Peyer's patch (tissue), 4 donors: ENCODE data around the gene NFS1. TPM values are rescaled to one million over a fixed set of nuclear protein-coding genes. Genes with fewer than 3 reads are reported as not detected.

Experiments used
- DNase-seq, 3 donors: peaks; one replicate each; pipeline ENCODE4 v3.0.0-alpha.2; 2017 to 2019
- H3K27ac ChIP-seq, 4 donors: fragments of 200-600 bp; sonication (generic); one replicate each; pipeline ENCODE4 v1.5.1; 2016 to 2019
- H3K27me3 ChIP-seq, 2 donors: fragments of 200-600 bp; sonication (generic); one replicate each; pipeline ENCODE4 v1.5.1; 2019
- H3K36me3 ChIP-seq, 3 donors: fragments of 200-600 bp; sonication (generic); one replicate each; pipeline ENCODE4 v1.5.1; 2016 to 2019
- H3K4me1 ChIP-seq, 4 donors: fragments of 200-600 bp; sonication (generic); one replicate each; pipeline ENCODE4 v1.5.1; 2016 to 2019
- H3K4me3 ChIP-seq, 4 donors: fragments of 200-600 bp; sonication (generic); 1 replicate in 3 of 4; 2 replicates in 1 of 4; pipeline ENCODE4 v1.5.1; 2016 to 2019; ENCODE audit warnings: mild to moderate bottlenecking in 1 of 4
- H3K9me3 ChIP-seq, 4 donors: fragments of 200-600 bp; sonication (generic); one replicate each; pipeline ENCODE4 v1.5.1; 2016 to 2019; ENCODE audit warnings: mild to moderate bottlenecking in 1 of 4
- CTCF ChIP-seq, 6 experiments: fragments of 450-650 bp in 4 of 6; fragments of 200-600 bp in 2 of 6; sonication (generic) in 1 of 6; IDR thresholded peaks; one replicate each; pipeline ENCODE4 v1.5.1; 2017 to 2019; ENCODE audit warnings: antibody characterized with exemption in 6 of 6, mild to moderate bottlenecking in 3 of 6, moderate library complexity in 1 of 6
- POLR2A ChIP-seq, 2 donors: fragments of 450-650 bp; IDR thresholded peaks; one replicate each; pipeline ENCODE4 v1.5.1; 2017; ENCODE audit warnings: antibody characterized with exemption in 2 of 2, mild to moderate bottlenecking in 2 of 2, moderate library complexity in 2 of 2
- total RNA-seq, 4 donors: library from RNA; depleted of rRNA; stranded (reverse); fragments of >200 nt; gene quantifications; one replicate each; pipeline ENCODE4 v1.1.0, GENCODE V29; 2016

NFS1 gene
- total RNA-seq, 4 donors from 2014 or later = 29.2 to 62.2 (median 41.4) TPM

GRCh38 chr20:35625584-35626385 lies 73.4 kb downstream of the NFS1 start:
- no peak overlapping the region for H3K27ac ChIP-seq
- no peak for TF ChIP-seq POLR2A (IDR thresholded peaks at IDR 0.05)
- TF ChIP-seq CTCF (IDR thresholded peaks at IDR 0.05) = no peak
- no peak overlapping the region for H3K4me3 ChIP-seq
- no peaks in the 10 kb centered on the region for H3K4me1 ChIP-seq
- no peak for DNase-seq
- H3K9me3 ChIP-seq = no peaks in the 10 kb centered on the region
- no peaks in the 10 kb centered on the region for H3K27me3 ChIP-seq
- peaks cover 0 to 54% (median 0%) of the 10 kb centered on the region in 3 donors for H3K36me3 ChIP-seq

DNA sequence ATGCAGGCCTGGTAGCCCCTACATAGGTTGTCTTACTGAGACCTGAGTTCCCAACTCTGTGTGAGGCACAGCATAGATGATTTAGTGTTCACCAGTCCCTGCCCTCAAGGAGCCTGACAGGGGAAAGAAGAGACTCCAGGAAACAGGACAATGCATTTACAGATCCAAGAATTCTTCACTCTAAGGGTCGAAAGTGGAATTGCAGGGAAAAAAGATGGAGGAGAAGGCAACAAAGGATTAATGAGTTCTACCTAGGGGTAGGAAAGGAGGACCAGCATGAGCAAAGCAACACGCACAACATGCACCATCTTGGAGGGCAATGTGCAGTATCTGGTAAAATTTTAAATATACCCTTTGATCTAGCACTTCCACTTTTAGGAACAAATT lies 77.6 kb downstream of the NFS1 start:
- Histone ChIP-seq H3K27me3 (no peaks in the 10 kb centered on the region), H3K27ac (no peak overlapping the region), H3K36me3 (peaks cover 0 to 19% (median 0%) of the 10 kb centered on the region in 3 donors), H3K4me3 (no peak overlapping the region), H3K4me1 (peaks cover 0 to 29% (median 21%) of the 10 kb centered on the region in 4 donors), H3K9me3 (no peaks in the 10 kb centered on the region)
- TF ChIP-seq POLR2A (IDR thresholded peaks at IDR 0.05) = no peak
- TF ChIP-seq CTCF (IDR thresholded peaks at IDR 0.05) = peak in 1 of 6 experiments; percentile 16
- DNase-seq = no peak

DNA sequence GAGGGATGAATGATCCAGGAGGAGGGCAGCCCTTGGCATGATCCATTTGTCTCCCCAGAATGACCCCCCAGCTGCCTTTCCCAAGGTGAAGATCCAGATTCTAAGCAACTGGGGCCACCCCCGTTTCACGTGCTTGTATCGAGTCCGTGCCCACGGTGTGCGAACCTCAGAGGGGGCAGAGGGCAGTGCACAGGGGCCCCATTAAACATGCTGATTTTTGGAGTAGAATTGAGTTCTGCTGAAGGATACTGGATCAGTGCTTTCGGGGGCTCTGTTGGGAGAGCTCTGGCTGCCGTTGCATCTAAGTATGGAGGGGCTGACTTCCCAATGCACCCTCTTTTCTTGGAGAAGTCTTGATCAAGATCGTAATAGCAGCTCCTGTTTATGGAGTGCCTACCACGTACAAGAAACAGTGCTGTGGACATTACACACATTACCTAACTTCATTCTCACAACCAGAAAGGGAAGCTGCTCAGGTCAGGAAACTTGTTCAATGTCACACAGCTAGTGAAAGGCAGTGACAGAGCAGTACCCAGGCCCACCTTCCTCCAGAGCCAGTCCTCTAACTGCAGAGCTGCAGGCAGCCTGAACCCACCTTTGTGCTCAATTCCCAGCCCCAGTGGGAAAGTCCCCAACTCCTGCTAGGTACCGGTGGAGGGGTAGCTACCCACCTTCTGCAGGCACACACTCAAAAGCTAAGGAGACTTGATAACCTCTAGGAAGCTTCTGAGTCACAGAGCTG lies 78.2 kb downstream of the NFS1 start:
- Histone ChIP-seq H3K4me1 (peaks cover 0 to 29% (median 21%) of the 10 kb centered on the region in 4 donors), H3K36me3 (peaks cover 0 to 14% (median 0%) of the 10 kb centered on the region in 3 donors), H3K9me3 (no peaks in the 10 kb centered on the region), H3K4me3 (no peak overlapping the region), H3K27ac (no peak overlapping the region), H3K27me3 (no peaks in the 10 kb centered on the region)
- TF ChIP-seq POLR2A (IDR thresholded peaks at IDR 0.05) = no peak
- no peak for TF ChIP-seq CTCF (IDR thresholded peaks at IDR 0.05)
- no peak for DNase-seq

- H3K4me3 ChIP-seq = peak overlapping the region; percentile 47 to 59 (median 52)
- no peaks in the 10 kb centered on the region for H3K9me3 ChIP-seq
- peaks cover 0 to 33% (median 21%) of the 10 kb centered on the region in 4 donors for H3K4me1 ChIP-seq
- peak; percentile 81 to 88 (median 85) for DNase-seq
- peak overlapping the region in 3 of 4 donors; percentile 2 to 62 (median 14) for H3K27ac ChIP-seq
- no peaks in the 10 kb centered on the region for H3K27me3 ChIP-seq
- TF ChIP-seq POLR2A (IDR thresholded peaks at IDR 0.05) (no peak), CTCF (IDR thresholded peaks at IDR 0.05) (peak in 4 of 6 experiments; percentile 13 to 57 (median 28))
- H3K36me3 ChIP-seq = peaks cover 0 to under 1% (median 0%) of the 10 kb centered on the region in 3 donors
Observed at GRCh38 chr20:35619196-35620095, 79.7 kb downstream of the NFS1 start.
